Smooth muscle cell (in vitro differentiated cells): Measurements from ENCODE around the gene SIGLEC11. TPM values are rescaled to one million over a fixed set of nuclear protein-coding genes. Genes with fewer than 3 reads are reported as not detected.

Source experiments
- DNase-seq: peaks from one replicate; lab custom pipeline; 2025; ENCODE audit not compliant: unreplicated experiment; lab: John Stamatoyannopoulos, UW
- H2AFZ ChIP-seq: fragments of 200-600 bp; sonication (generic); 2 replicates; pipeline ENCODE4 v1.6.0; 2016; ENCODE audit warnings: antibody characterized with exemption, low read depth, mild to moderate bottlenecking
- H3F3A ChIP-seq: fragments of 200-600 bp; sonication (generic); 2 replicates; pipeline ENCODE4 v1.6.0; 2017; ENCODE audit warnings: antibody characterized with exemption, low read depth
- H3K27ac ChIP-seq: fragments of 200-600 bp; sonication (generic); 2 replicates; pipeline ENCODE4 v1.5.1; 2016; ENCODE audit warnings: low read depth, mild to moderate bottlenecking
- H3K27me3 ChIP-seq: fragments of 200-600 bp; sonication (generic); 2 replicates; pipeline ENCODE4 v1.6.1; 2016; ENCODE audit warnings: low read depth, mild to moderate bottlenecking
- H3K36me3 ChIP-seq: fragments of 200-600 bp; sonication (generic); 2 replicates; pipeline ENCODE4 v1.5.1; 2016; ENCODE audit warnings: low read depth
- H3K4me1 ChIP-seq: fragments of 200-600 bp; sonication (generic); 2 replicates; pipeline ENCODE4 v1.5.1; 2016; ENCODE audit warnings: low read depth
- H3K4me2 ChIP-seq: fragments of 200-600 bp; sonication (generic); 2 replicates; pipeline ENCODE4 v1.6.0; 2016; ENCODE audit warnings: mild to moderate bottlenecking
- H3K4me3 ChIP-seq: fragments of 200-600 bp; sonication (generic); 2 replicates; pipeline ENCODE4 v1.5.1; 2016; ENCODE audit warnings: mild to moderate bottlenecking
- H3K79me2 ChIP-seq: fragments of 200-600 bp; sonication (generic); 2 replicates; pipeline ENCODE4 v1.6.0; 2016; ENCODE audit warnings: low read depth, mild to moderate bottlenecking
- H3K9ac ChIP-seq: fragments of 200-600 bp; sonication (generic); 2 replicates; pipeline ENCODE4 v1.6.0; 2016; ENCODE audit warnings: low read depth
- H3K9me3 ChIP-seq: fragments of 200-600 bp; sonication (generic); replicated peaks from 2 replicates; pipeline ENCODE4 v1.5.1; 2016; ENCODE audit warnings: low read depth
- H4K20me1 ChIP-seq: fragments of 200-600 bp; sonication (generic); 2 replicates; pipeline ENCODE4 v1.6.0; 2016; ENCODE audit warnings: low read depth
- CTCF ChIP-seq: fragments of 200-600 bp; sonication (generic); IDR thresholded peaks from 2 replicates; pipeline ENCODE4 v1.5.1; 2017; ENCODE audit warnings: borderline replicate concordance, mild to moderate bottlenecking, antibody characterized with exemption; ENCODE audit not compliant: insufficient read depth, poor library complexity, severe bottlenecking
- WGBS: methylation state at CpG from one replicate; pipeline ENCODE4 v1.1.7; 2016; ENCODE audit warnings: low lambda C conversion rate; 5-methylcytosine and 5-hydroxymethylcytosine counted together
- polyA plus RNA-seq: library from polyadenylated mRNA; unstranded; fragments of >200 nt; fragmentation: Nextera tagmentation; extraction: Ambion mirVana; gene quantifications from 2 replicates; pipeline ENCODE4 v1.2.1, GENCODE V29; 2016
- total RNA-seq: library from RNA; depleted of rRNA; stranded (reverse); fragments of >200 nt; gene quantifications from 2 replicates; pipeline ENCODE4 v1.2.3, GENCODE V29; 2014

SIGLEC11 gene
- total and polyA plus RNA-seq, 2 experiments from 2014 or later, result not detected

- no peak for DNase-seq
- Histone ChIP-seq H3K4me3 (no peak overlapping the region), H3F3A (no peaks in the 10 kb centered on the region), H3K9ac (no peak overlapping the region), H3K27ac (no peak overlapping the region), H3K9me3 (no peaks in the 10 kb centered on the region), H4K20me1 (peaks cover 17% of the 10 kb centered on the region), H3K79me2 (no peaks in the 10 kb centered on the region), H3K27me3 (no peaks in the 10 kb centered on the region), H3K4me1 (no peaks in the 10 kb centered on the region), H3K36me3 (no peaks in the 10 kb centered on the region), H3K4me2 (no peak overlapping the region), H2AFZ (no peak overlapping the region)
- WGBS, result 88% methylated on average over 21 of the region's 21 CpGs
- TF ChIP-seq CTCF, result no peak
Measured at GRCh38 chr19:49981603-49982593, 20.9 kb upstream of the SIGLEC11 start.

GRCh38 chr19:49978324-49978723 lies 17.4 kb upstream of the SIGLEC11 start:
- Histone ChIP-seq H4K20me1 (peaks cover 6% of the 10 kb centered on the region), H3K4me3 (no peak overlapping the region), H3K4me1 (no peaks in the 10 kb centered on the region), H3F3A (no peaks in the 10 kb centered on the region), H3K4me2 (no peak overlapping the region), H3K36me3 (no peaks in the 10 kb centered on the region), H3K27me3 (no peaks in the 10 kb centered on the region), H3K79me2 (no peaks in the 10 kb centered on the region), H3K9me3 (no peaks in the 10 kb centered on the region), H3K27ac (no peak overlapping the region), H2AFZ (no peak overlapping the region), H3K9ac (no peak overlapping the region)
- 88% methylated on average over 11 of the region's 11 CpGs for WGBS
- DNase-seq, result no peak
- TF ChIP-seq CTCF, result no peak

- H3K36me3 ChIP-seq, result no peaks in the 10 kb centered on the region
- H3K79me2 ChIP-seq, result no peaks in the 10 kb centered on the region
- H3K27me3 ChIP-seq, result no peaks in the 10 kb centered on the region
- H2AFZ ChIP-seq, result no peak overlapping the region
- H3K4me2 ChIP-seq, result no peak overlapping the region
- H3K4me3 ChIP-seq, result no peak overlapping the region
- no peaks in the 10 kb centered on the region for H3F3A ChIP-seq
- no peak overlapping the region for H3K27ac ChIP-seq
- H3K4me1 ChIP-seq, result no peaks in the 10 kb centered on the region
- peaks cover 6% of the 10 kb centered on the region for H4K20me1 ChIP-seq
- no peak for TF ChIP-seq CTCF
- no peak overlapping the region for H3K9ac ChIP-seq
- no peak for DNase-seq
- WGBS, result 92% methylated on average over 18 of the region's 18 CpGs
- no peaks in the 10 kb centered on the region for H3K9me3 ChIP-seq
Measured at GRCh38 chr19:49977881-49978280, 16.9 kb upstream of the SIGLEC11 start.
